Measurements from ENCODE around the gene PTPRQ.

- TF ChIP-seq POLR2AphosphoS5 (IDR thresholded peaks at IDR 0.05) = no peak
- TF ChIP-seq POLR2A (IDR thresholded peaks at IDR 0.05) = no peak
Observed at GRCh38 chr12:80565271-80565670, 121.2 kb downstream of the PTPRQ start.
